ENCODE measurements around the gene HIC1. TPM values are rescaled to one million over a fixed set of nuclear protein-coding genes. Genes with fewer than 3 reads are reported as not detected.

The HIC1 gene
- polyA plus RNA-seq, 3 donors = 0.13 to 14.2 (median 0.30) TPM

DNA sequence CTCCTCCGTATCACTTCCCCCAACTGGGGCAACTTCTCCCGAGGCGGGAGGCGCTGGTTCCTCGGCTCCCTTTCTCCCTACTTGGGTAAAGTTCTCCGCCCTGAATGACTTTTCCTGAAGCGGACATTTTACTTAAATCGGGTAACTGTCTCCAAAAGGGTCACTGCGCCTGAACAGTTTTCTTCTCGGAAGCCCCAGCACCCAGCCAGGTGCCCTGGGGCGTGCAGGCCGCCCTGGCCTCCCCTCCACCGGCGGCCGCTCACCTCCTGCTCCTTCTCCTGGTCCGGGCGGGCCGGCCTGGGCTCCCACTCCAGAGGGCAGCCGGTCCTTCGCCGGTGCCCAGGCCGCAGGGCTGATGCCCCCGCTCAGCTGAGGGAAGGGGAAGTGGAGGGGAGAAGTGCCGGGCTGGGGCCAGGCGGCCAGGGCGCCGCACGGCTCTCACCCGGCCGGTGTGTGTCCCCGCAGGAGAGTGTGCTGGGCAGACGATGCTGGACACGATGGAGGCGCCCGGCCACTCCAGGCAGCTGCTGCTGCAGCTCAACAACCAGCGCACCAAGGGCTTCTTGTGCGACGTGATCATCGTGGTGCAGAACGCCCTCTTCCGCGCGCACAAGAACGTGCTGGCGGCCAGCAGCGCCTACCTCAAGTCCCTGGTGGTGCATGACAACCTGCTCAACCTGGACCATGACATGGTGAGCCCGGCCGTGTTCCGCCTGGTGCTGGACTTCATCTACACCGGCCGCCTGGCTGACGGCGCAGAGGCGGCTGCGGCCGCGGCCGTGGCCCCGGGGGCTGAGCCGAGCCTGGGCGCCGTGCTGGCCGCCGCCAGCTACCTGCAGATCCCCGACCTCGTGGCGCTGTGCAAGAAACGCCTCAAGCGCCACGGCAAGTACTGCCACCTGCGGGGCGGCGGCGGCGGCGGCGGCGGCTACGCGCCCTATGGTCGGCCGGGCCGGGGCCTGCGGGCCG, 1.6 kb downstream of the HIC1 start:
- 2% methylated on average over 83 of the region's 85 CpGs for WGBS (ENCODE audit: insufficient coverage)
- peaks cover 34 to 51% of the 10 kb centered on the region in 2 donors for H3K27me3 ChIP-seq (ENCODE audit: control insufficient read depth in 2 of 2, insufficient read depth in 2 of 2, low read length in 2 of 2)
- peak overlapping the region; percentile 24 to 76 (median 47) for H3K4me3 ChIP-seq (replicated peaks in 1 of 3; ENCODE audit: low read depth in 2 of 3, low read length in 3 of 3)

More for the DNA sequence above, 1.6 kb downstream of the HIC1 start:
- DNase-seq = peak; percentile 60 to 67 (median 63)
- peaks cover 0 to 3% of the 10 kb centered on the region in 2 donors for H3K9me3 ChIP-seq (replicated peaks in 1 of 2; ENCODE audit: control insufficient read depth in 1 of 2, insufficient read depth in 1 of 2, low read length in 2 of 2)
- H3K4me1 Mint-ChIP-seq = peaks cover 43% of the 10 kb centered on the region
- peaks cover 40 to 78% (median 44%) of the 10 kb centered on the region in 3 donors for H3K27me3 Mint-ChIP-seq (ENCODE audit: low read depth in 3 of 3)
- peaks cover 43 to 79% of the 10 kb centered on the region in 2 donors for H3K4me1 ChIP-seq (ENCODE audit: control insufficient read depth in 1 of 2, insufficient read depth in 2 of 2, low read length in 2 of 2)
- peaks cover 14% of the 10 kb centered on the region for H4K20me1 ChIP-seq (ENCODE audit: insufficient read depth, low read length)
- peaks cover 13 to 15% of the 10 kb centered on the region in 2 donors for H3K36me3 Mint-ChIP-seq
- H2AFZ ChIP-seq (ENCODE audit: insufficient read depth, low read depth, low read length, poor library complexity, severe bottlenecking) = no peak overlapping the region
- TF ChIP-seq, protein P1, sequence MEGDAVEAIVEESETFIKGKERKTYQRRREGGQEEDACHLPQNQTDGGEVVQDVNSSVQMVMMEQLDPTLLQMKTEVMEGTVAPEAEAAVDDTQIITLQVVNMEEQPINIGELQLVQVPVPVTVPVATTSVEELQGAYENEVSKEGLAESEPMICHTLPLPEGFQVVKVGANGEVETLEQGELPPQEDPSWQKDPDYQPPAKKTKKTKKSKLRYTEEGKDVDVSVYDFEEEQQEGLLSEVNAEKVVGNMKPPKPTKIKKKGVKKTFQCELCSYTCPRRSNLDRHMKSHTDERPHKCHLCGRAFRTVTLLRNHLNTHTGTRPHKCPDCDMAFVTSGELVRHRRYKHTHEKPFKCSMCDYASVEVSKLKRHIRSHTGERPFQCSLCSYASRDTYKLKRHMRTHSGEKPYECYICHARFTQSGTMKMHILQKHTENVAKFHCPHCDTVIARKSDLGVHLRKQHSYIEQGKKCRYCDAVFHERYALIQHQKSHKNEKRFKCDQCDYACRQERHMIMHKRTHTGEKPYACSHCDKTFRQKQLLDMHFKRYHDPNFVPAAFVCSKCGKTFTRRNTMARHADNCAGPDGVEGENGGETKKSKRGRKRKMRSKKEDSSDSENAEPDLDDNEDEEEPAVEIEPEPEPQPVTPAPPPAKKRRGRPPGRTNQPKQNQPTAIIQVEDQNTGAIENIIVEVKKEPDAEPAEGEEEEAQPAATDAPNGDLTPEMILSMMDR (IDR thresholded peaks at IDR 0.05) = no peak
- intact Hi-C loops (cut with micrococcal nuclease) = loop anchor here (5.0 to 10.0 kb wide), 3 partner anchors 66 to 101 kb away; no protein-coding TSS in a partner anchor
- peaks cover 6 to 7% of the 10 kb centered on the region in 2 donors for H3K36me3 ChIP-seq (replicated peaks in 1 of 2; ENCODE audit: control insufficient read depth in 1 of 2, insufficient read depth in 2 of 2, low read length in 2 of 2)
- H3K4me3 Mint-ChIP-seq = peak overlapping the region; percentile 77 to 85
- H3K9me3 Mint-ChIP-seq = peaks cover 0 to 19% (median 7%) of the 10 kb centered on the region in 7 donors
- H3K27ac ChIP-seq (ENCODE audit: low read depth in 1 of 2, low read length in 2 of 2) = no peak overlapping the region
- H3K4me2 ChIP-seq (replicated peaks; ENCODE audit: extremely low read depth, low read length, poor library complexity, severe bottlenecking) = peak overlapping the region; percentile 85
- no peaks in the 10 kb centered on the region for H3K79me2 ChIP-seq (ENCODE audit: insufficient read depth, low read length)
- peak overlapping the region in 2 of 7 donors; percentile 6 to 30 for H3K27ac Mint-ChIP-seq
- H3K9ac ChIP-seq (ENCODE audit: insufficient read depth, low read length, poor library complexity, severe bottlenecking) = peak overlapping the region; percentile 53
